IMR-90 (cell line): ENCODE data around the gene TGFBI. TPM values are rescaled to one million over a fixed set of nuclear protein-coding genes. Genes with fewer than 3 reads are reported as not detected.

ENCODE experiments used
- ATAC-seq: fragments of 200-7000 bp; cut with Tn5 transposase; 2 replicates; pipeline ENCODE4 v1.9.1; 2020; ENCODE audit warnings: low read depth, mild to moderate bottlenecking, moderate library complexity
- BruUV-seq: library from RNA; stranded (reverse); fragments of 400-500 nt; replicated peaks from 2 replicates; lab custom pipeline; 2021; lab: Mats Ljungman, UMichigan
- CTCF ChIA-PET: fragments of 300-600 bp; formaldehyde crosslinking; extraction: SDS; loops from one replicate; lab custom pipeline; 2021; ENCODE audit warnings: antibody characterized with exemption; lab: Yijun Ruan, JAX
- POLR2A ChIA-PET: fragments of 300-600 bp; sonication (Branson Sonifier 250); formaldehyde crosslinking; loops from one replicate; lab custom pipeline; 2022; ENCODE audit warnings: antibody characterized with exemption; ENCODE audit not compliant: unreplicated experiment; lab: Charles Lee
- DNase-seq: peaks from one replicate; pipeline ENCODE4 v3.0.0; 2013
- H2AFZ ChIP-seq: replicated peaks from 2 replicates; pipeline ENCODE3; 2013; ENCODE audit warnings: low read length, mild to moderate bottlenecking; ENCODE audit not compliant: poor library complexity
- H2AK5ac ChIP-seq: 2 replicates; pipeline ENCODE4 v1.6.1; 2013; ENCODE audit warnings: low read depth, low read length, inconsistent platforms
- H2AK9ac ChIP-seq: replicated peaks from 2 replicates; pipeline ENCODE3; 2013; ENCODE audit warnings: mild to moderate bottlenecking, low read depth, low read length, moderate library complexity; ENCODE audit not compliant: poor library complexity
- H2BK120ac ChIP-seq: 2 replicates; pipeline ENCODE4 v1.6.1; 2013; ENCODE audit warnings: low read depth, low read length, inconsistent platforms
- H2BK15ac ChIP-seq: 3 replicates; pipeline ENCODE4 v1.6.1; 2013; ENCODE audit warnings: low read depth, low read length, inconsistent platforms
- H2BK20ac ChIP-seq: 2 replicates; pipeline ENCODE4 v1.6.1; 2013; ENCODE audit warnings: low read depth, mild to moderate bottlenecking, inconsistent platforms, low read length, moderate library complexity
- H2BK5ac ChIP-seq: 2 replicates; pipeline ENCODE4 v1.6.1; 2013; ENCODE audit warnings: mild to moderate bottlenecking, low read depth, low read length, inconsistent platforms; ENCODE audit not compliant: poor library complexity, severe bottlenecking
- H3K14ac ChIP-seq: replicated peaks from 2 replicates; pipeline ENCODE4 v1.6.1; 2013; ENCODE audit warnings: low read depth, low read length, inconsistent platforms
- H3K18ac ChIP-seq: 2 replicates; pipeline ENCODE4 v1.6.1; 2013; ENCODE audit warnings: low read depth, low read length, control low read depth
- H3K23ac ChIP-seq: 2 replicates; pipeline ENCODE4 v1.6.1; 2013; ENCODE audit warnings: low read depth, low read length, inconsistent platforms
- H3K27ac ChIP-seq: 2 replicates; pipeline ENCODE4 v1.5.1; 2013; ENCODE audit warnings: mild to moderate bottlenecking, control low read depth, low read length; ENCODE audit not compliant: insufficient read depth
- H3K27me3 ChIP-seq: 2 replicates; pipeline ENCODE4 v1.6.1; 2013; ENCODE audit warnings: low read length; ENCODE audit not compliant: control insufficient read depth, insufficient read depth
- H3K36me3 ChIP-seq: 2 replicates; pipeline ENCODE4 v1.6.1; 2013; ENCODE audit warnings: low read length, mixed read lengths; ENCODE audit not compliant: control insufficient read depth, insufficient read depth
- H3K4ac ChIP-seq: 2 replicates; pipeline ENCODE4 v1.6.1; 2013; ENCODE audit warnings: low read depth, low read length, inconsistent platforms
- H3K4me1 ChIP-seq: 2 replicates; pipeline ENCODE4 v1.6.1; 2013; ENCODE audit warnings: low read length, mixed read lengths; ENCODE audit not compliant: control insufficient read depth, insufficient read depth
- H3K4me2 ChIP-seq: 2 replicates; pipeline ENCODE4 v1.6.1; 2013; ENCODE audit warnings: low read depth, mild to moderate bottlenecking, control low read depth, low read length, moderate library complexity
- H3K4me3 ChIP-seq: 2 replicates; pipeline ENCODE4 v1.5.1; 2013; ENCODE audit warnings: low read depth, mild to moderate bottlenecking, control low read depth, low read length, moderate library complexity; ENCODE audit not compliant: insufficient read depth
- H3K56ac ChIP-seq: 2 replicates; pipeline ENCODE4 v1.6.1; 2013; ENCODE audit warnings: low read length, inconsistent platforms; ENCODE audit not compliant: insufficient read depth; ENCODE audit errors: extremely low read depth
- H3K79me1 ChIP-seq, 2 experiments: 2 replicates each; pipeline ENCODE4 v1.6.1; 2013; ENCODE audit warnings: low read length in 2 of 2, inconsistent platforms in 1 of 2, low read depth in 1 of 2
- H3K9ac ChIP-seq: 2 replicates; pipeline ENCODE4 v1.6.1; 2013; ENCODE audit warnings: low read depth, low read length, control low read depth
- H3K9me1 ChIP-seq: 2 replicates; pipeline ENCODE4 v1.6.1; 2013; ENCODE audit warnings: low read length, inconsistent platforms; ENCODE audit not compliant: insufficient read depth
- H3K9me3 ChIP-seq: 2 replicates; pipeline ENCODE4 v1.6.1; 2013; ENCODE audit warnings: low read length; ENCODE audit not compliant: control insufficient read depth, insufficient read depth
- H4K20me1 ChIP-seq: 2 replicates; pipeline ENCODE4 v1.6.1; 2013; ENCODE audit warnings: low read length, inconsistent platforms; ENCODE audit not compliant: insufficient read depth
- H4K5ac ChIP-seq: 2 replicates; pipeline ENCODE4 v1.6.1; 2013; ENCODE audit warnings: mild to moderate bottlenecking, low read depth, low read length, control low read depth
- H4K8ac ChIP-seq, 2 experiments: 2 replicates each; pipeline ENCODE4 v1.6.1; 2013; ENCODE audit warnings: low read depth in 2 of 2, low read length in 2 of 2, control low read depth in 1 of 2, inconsistent platforms in 1 of 2
- H4K91ac ChIP-seq: 2 replicates; pipeline ENCODE4 v1.6.1; 2013; ENCODE audit warnings: low read depth, low read length, inconsistent platforms; ENCODE audit not compliant: insufficient read depth
- ELK1 ChIP-seq: fragments of 150-350 bp; IDR thresholded peaks from 2 replicates; pipeline ENCODE4 v1.6.1; 2016; ENCODE audit warnings: low read depth, mild to moderate bottlenecking, low read length, moderate library complexity, borderline replicate concordance
- FOS ChIP-seq: fragments of 150-350 bp; IDR thresholded peaks from 2 replicates; pipeline ENCODE4 v1.6.1; 2016; ENCODE audit warnings: low read depth, low read length
- POLR2A ChIP-seq: IDR thresholded peaks from 2 replicates; pipeline ENCODE4 v1.6.1; 2012; ENCODE audit warnings: mild to moderate bottlenecking, low read depth, low read length
- WGBS, 2 experiments: methylation state at CpG; one replicate each; pipeline versions ENCODE4 v1.1.5 to v1.1.7; 2013; ENCODE audit warnings: missing lambda C conversion rate in 2 of 2; ENCODE audit not compliant: insufficient read length in 1 of 2; ENCODE audit errors: extremely low coverage in 2 of 2; 5-methylcytosine and 5-hydroxymethylcytosine counted together
- dilution Hi-C: fragments of 300-500 bp; cut with HindIII; formaldehyde crosslinking; loops from one replicate; pipeline ENCODE4 v1.14.3; 2018; ENCODE audit warnings: low sequenced_read_pairs; ENCODE audit not compliant: unreplicated experiment
- in situ Hi-C: fragments of 300-500 bp; cut with MboI; formaldehyde crosslinking; loops from 3 replicates; pipeline ENCODE4 v1.14.3; 2019; ENCODE audit warnings: low sequenced_read_pairs, inconsistent platforms, mixed read lengths
- intact Hi-C: fragments of 100-400 bp; cut with micrococcal nuclease; formaldehyde crosslinking; loops from 2 replicates; pipeline ENCODE4 v1.10.0; 2022
- polyA plus RNA-seq, 3 experiments: library from polyadenylated mRNA; depleted of rRNA; stranded (reverse); fragments of >200 nt; gene quantifications; 2 replicates each; pipeline ENCODE4 v1.2.3, GENCODE V29; 2012; ENCODE audit warnings: low replicate concordance in 1 of 3
- total RNA-seq: library from RNA; depleted of rRNA; stranded (reverse); fragments of >200 nt; gene quantifications from 2 replicates; pipeline ENCODE4 v1.2.3, GENCODE V29; 2012

TGFBI gene
- total and polyA plus RNA-seq, 2 of the 4 experiments (the other 2 are of a cell fraction) = 618 to 1,551 TPM

- Histone ChIP-seq H3K4me1 (no peaks in the 10 kb centered on the region), H4K91ac (no peak overlapping the region), H3K18ac (no peak overlapping the region), H2BK120ac (no peak overlapping the region), H4K8ac (no peak overlapping the region), H3K4me3 (no peak overlapping the region), H4K5ac (no peak overlapping the region), H2AK5ac (no peak overlapping the region), H3K9me3 (no peaks in the 10 kb centered on the region), H4K20me1 (no peaks in the 10 kb centered on the region), H3K27ac (no peak overlapping the region), H2BK5ac (no peak overlapping the region), H3K23ac (no peak overlapping the region), H2AK9ac (no peak overlapping the region), H3K27me3 (peaks cover 27% of the 10 kb centered on the region), H3K4ac (no peak overlapping the region), H3K9ac (no peak overlapping the region), H3K14ac (no peak overlapping the region), H2BK15ac (no peak overlapping the region), H3K4me2 (no peak overlapping the region), H3K36me3 (no peaks in the 10 kb centered on the region), H3K56ac (no peak overlapping the region), H2BK20ac (no peak overlapping the region), H3K79me1 (no peaks in the 10 kb centered on the region), H3K9me1 (no peaks in the 10 kb centered on the region), H2AFZ (no peak overlapping the region)
- dilution Hi-C loops (no loop called here), in situ Hi-C loops (no loop called here), intact Hi-C loops (no loop called here)
- POLR2A ChIA-PET = no interaction called here
- ATAC-seq (no peak), DNase-seq (no peak)
- TF ChIP-seq FOS = no peak
- TF ChIP-seq POLR2A = no peak
- no peak for TF ChIP-seq ELK1
- CTCF ChIA-PET = interaction anchor here (0.7 kb wide), 1 partner anchor 53 kb away, joined by 3 read pairs; no protein-coding TSS in a partner anchor
- no TSS peak for BruUV-seq
- no CpG with 5 or more reads among the region's 4 CpGs for WGBS, 2 experiments
Observed at GRCh38 chr5:136098176-136098575, 69.4 kb downstream of the TGFBI start.
